ENCODE results near the gene HNRNPLL. TPM values are rescaled to one million over a fixed set of nuclear protein-coding genes. Genes with fewer than 3 reads are reported as not detected.

The HNRNPLL gene
- total and polyA plus RNA-seq, 2 of the 13 experiments (the other 11 are each of a cell fraction or from before 2014, with no cell fraction given) = 49.4 to 103 TPM

DNA sequence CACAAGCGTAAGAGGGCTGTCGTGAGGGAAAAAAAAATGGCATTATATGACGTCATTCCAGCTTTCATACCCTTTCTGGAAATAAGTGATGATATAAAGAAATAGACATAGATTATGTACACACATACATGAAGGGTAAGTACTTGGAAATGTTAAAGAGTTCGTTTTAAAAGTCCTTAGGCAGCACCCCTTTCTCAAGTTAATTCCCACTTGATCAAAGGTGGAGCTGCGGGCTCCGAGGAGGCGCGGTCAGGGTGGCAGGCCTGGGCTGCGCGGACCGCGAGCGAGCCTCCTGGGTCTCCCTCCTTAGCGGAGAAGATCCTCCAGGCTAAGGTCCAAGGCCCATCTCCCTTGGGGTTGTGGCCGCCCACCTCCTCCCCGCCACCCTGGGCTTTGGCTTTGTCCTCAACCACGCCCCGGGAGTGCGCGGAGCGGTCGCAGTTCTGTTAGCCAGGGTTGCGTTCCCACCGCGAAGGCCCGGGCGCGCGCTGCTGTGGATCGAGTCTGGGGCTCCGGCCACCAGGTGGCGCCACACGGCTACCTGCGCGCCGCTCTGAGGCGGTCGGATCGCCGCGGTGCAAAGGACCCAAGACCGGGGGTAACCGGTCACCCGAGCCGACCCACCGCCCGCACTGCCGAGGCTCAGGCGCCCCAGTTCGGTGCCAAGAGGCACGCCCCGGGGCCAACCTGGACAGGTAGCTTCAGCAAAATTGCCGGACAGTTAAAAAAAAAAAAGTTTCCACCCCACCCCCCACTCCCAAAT, 66.8 kb downstream of the HNRNPLL start (continued):
- TF ChIP-seq ZNF383 (CRISPR knock-in tag; IDR thresholded peaks at IDR 0.05; ENCODE audit: borderline replicate concordance) (peak; percentile 32; the same call in 1 of the 2 replicates), GTF2F1 (IDR thresholded peaks at IDR 0.05; ENCODE audit: low read length) (no peak), ZNF33B (CRISPR knock-in tag; IDR thresholded peaks at IDR 0.05) (peak; percentile 67; the same call in 1 of the 2 replicates), PAWR (CRISPR knock-in tag; IDR thresholded peaks at IDR 0.05; ENCODE audit: borderline replicate concordance) (no peak), MED13 (CRISPR knock-in tag; IDR thresholded peaks at IDR 0.05) (no peak), NCOA5 (CRISPR knock-in tag; IDR thresholded peaks at IDR 0.05) (no peak), MTF2 (CRISPR knock-in tag; IDR thresholded peaks at IDR 0.05; ENCODE audit: borderline replicate concordance) (peak; percentile 56; the same call in 1 of the 2 replicates), ZNF160 (CRISPR knock-in tag; IDR thresholded peaks at IDR 0.05) (no peak)
- TF ChIP-seq, protein P1, sequence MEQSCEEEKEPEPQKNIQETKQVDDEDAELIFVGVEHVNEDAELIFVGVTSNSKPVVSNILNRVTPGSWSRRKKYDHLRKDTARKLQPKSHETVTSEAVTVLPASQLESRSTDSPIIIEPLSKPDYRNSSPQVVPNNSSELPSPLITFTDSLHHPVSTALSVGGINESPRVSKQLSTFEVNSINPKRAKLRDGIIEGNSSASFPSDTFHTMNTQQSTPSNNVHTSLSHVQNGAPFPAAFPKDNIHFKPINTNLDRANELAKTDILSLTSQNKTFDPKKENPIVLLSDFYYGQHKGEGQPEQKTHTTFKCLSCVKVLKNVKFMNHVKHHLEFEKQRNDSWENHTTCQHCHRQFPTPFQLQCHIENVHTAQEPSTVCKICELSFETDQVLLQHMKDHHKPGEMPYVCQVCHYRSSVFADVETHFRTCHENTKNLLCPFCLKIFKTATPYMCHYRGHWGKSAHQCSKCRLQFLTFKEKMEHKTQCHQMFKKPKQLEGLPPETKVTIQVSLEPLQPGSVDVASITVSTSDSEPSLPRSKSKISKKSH (CRISPR knock-in tag; IDR thresholded peaks at IDR 0.05; ENCODE audit: borderline replicate concordance) = peak; percentile 80; the same call in 1 of the 2 replicates
- TF ChIP-seq, protein P2, sequence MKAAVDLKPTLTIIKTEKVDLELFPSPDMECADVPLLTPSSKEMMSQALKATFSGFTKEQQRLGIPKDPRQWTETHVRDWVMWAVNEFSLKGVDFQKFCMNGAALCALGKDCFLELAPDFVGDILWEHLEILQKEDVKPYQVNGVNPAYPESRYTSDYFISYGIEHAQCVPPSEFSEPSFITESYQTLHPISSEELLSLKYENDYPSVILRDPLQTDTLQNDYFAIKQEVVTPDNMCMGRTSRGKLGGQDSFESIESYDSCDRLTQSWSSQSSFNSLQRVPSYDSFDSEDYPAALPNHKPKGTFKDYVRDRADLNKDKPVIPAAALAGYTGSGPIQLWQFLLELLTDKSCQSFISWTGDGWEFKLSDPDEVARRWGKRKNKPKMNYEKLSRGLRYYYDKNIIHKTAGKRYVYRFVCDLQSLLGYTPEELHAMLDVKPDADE (CRISPR knock-in tag; IDR thresholded peaks at IDR 0.05) = no peak
- TF ChIP-seq, protein P3, sequence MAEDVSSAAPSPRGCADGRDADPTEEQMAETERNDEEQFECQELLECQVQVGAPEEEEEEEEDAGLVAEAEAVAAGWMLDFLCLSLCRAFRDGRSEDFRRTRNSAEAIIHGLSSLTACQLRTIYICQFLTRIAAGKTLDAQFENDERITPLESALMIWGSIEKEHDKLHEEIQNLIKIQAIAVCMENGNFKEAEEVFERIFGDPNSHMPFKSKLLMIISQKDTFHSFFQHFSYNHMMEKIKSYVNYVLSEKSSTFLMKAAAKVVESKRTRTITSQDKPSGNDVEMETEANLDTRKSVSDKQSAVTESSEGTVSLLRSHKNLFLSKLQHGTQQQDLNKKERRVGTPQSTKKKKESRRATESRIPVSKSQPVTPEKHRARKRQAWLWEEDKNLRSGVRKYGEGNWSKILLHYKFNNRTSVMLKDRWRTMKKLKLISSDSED (CRISPR knock-in tag; IDR thresholded peaks at IDR 0.05) = no peak
- TF ChIP-seq, protein P4, sequence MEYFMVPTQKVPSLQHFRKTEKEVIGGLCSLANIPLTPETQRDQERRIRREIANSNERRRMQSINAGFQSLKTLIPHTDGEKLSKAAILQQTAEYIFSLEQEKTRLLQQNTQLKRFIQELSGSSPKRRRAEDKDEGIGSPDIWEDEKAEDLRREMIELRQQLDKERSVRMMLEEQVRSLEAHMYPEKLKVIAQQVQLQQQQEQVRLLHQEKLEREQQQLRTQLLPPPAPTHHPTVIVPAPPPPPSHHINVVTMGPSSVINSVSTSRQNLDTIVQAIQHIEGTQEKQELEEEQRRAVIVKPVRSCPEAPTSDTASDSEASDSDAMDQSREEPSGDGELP (IDR thresholded peaks at IDR 0.05; ENCODE audit: borderline replicate concordance, low read depth) = no peak
- TF ChIP-seq, protein P5, sequence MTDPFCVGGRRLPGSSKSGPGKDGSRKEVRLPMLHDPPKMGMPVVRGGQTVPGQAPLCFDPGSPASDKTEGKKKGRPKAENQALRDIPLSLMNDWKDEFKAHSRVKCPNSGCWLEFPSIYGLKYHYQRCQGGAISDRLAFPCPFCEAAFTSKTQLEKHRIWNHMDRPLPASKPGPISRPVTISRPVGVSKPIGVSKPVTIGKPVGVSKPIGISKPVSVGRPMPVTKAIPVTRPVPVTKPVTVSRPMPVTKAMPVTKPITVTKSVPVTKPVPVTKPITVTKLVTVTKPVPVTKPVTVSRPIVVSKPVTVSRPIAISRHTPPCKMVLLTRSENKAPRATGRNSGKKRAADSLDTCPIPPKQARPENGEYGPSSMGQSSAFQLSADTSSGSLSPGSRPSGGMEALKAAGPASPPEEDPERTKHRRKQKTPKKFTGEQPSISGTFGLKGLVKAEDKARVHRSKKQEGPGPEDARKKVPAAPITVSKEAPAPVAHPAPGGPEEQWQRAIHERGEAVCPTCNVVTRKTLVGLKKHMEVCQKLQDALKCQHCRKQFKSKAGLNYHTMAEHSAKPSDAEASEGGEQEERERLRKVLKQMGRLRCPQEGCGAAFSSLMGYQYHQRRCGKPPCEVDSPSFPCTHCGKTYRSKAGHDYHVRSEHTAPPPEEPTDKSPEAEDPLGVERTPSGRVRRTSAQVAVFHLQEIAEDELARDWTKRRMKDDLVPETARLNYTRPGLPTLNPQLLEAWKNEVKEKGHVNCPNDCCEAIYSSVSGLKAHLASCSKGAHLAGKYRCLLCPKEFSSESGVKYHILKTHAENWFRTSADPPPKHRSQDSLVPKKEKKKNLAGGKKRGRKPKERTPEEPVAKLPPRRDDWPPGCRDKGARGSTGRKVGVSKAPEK (CRISPR knock-in tag; IDR thresholded peaks at IDR 0.05; ENCODE audit: borderline replicate concordance) = peak; percentile 99
